DLD1 (cell line): Measurements from ENCODE around the gene ERN2.
"Not testable (repeated sequence)": the region's sequence is repeated elsewhere in the genome, so short reads cannot be mapped to it uniquely, and the experiment has no call there.

Experiments
- in situ Hi-C: cut with HindIII; loops from 2 replicates; pipeline ENCODE4 v1.10.0; 2017; ENCODE audit warnings: low sequenced_read_pairs

The ERN2 gene

GRCh38 chr16:23712976-23713375 lies at the start of gene ERN2:
ERN2 (minus strand) TSS chr16:23713222; CDS start chr16:23713187, 35 bp downstream.
- in situ Hi-C loops, result no loop called here

GRCh38 chr16:23757937-23758619 lies 45.1 kb upstream of the ERN2 start:
- in situ Hi-C loops, result no loop called here

- in situ Hi-C loops, result no loop called here
Measured at GRCh38 chr16:23757116-23757515, 44.1 kb upstream of the ERN2 start.

- in situ Hi-C loops, result no loop called here
Measured at GRCh38 chr16:23755484-23755809, 42.4 kb upstream of the ERN2 start.

- in situ Hi-C loops, result no loop called here
Measured at GRCh38 chr16:23754594-23755483, 41.8 kb upstream of the ERN2 start, which contains the start of gene CHP2. CHP2 (plus strand) TSS chr16:23755026; CDS start chr16:23755050, 24 bp downstream.

GRCh38 chr16:23753908-23754593 lies 41.0 kb upstream of the ERN2 start:
- in situ Hi-C loops, result no loop called here

- in situ Hi-C loops, result not testable (repeated sequence)
Measured at GRCh38 chr16:23751053-23751452, 38.0 kb upstream of the ERN2 start.

GRCh38 chr16:23748630-23749029 lies 35.6 kb upstream of the ERN2 start:
- in situ Hi-C loops, result no loop called here

- in situ Hi-C loops, result no loop called here
Measured at GRCh38 chr16:23745263-23745662, 32.2 kb upstream of the ERN2 start.

GRCh38 chr16:23742766-23743165 lies 29.7 kb upstream of the ERN2 start:
- in situ Hi-C loops, result no loop called here

GRCh38 chr16:23741675-23742303 lies 28.8 kb upstream of the ERN2 start:
- in situ Hi-C loops, result no loop called here

- in situ Hi-C loops, result no loop called here
Measured at GRCh38 chr16:23739516-23739915, 26.5 kb upstream of the ERN2 start.

GRCh38 chr16:23737423-23738028 lies 24.5 kb upstream of the ERN2 start:
- in situ Hi-C loops, result not testable (repeated sequence)

- in situ Hi-C loops, result no loop called here
Measured at GRCh38 chr16:23734176-23734893, 21.3 kb upstream of the ERN2 start.

- in situ Hi-C loops, result no loop called here
Measured at GRCh38 chr16:23729503-23730424, 16.7 kb upstream of the ERN2 start.

- in situ Hi-C loops, result no loop called here
Measured at GRCh38 chr16:23728112-23728477, 15.1 kb upstream of the ERN2 start.

- in situ Hi-C loops, result no loop called here
Measured at GRCh38 chr16:23726710-23727109, 13.7 kb upstream of the ERN2 start.

- in situ Hi-C loops, result no loop called here
Measured at GRCh38 chr16:23724785-23725131, 11.7 kb upstream of the ERN2 start.

- in situ Hi-C loops, result no loop called here
Measured at GRCh38 chr16:23724096-23724784, 11.2 kb upstream of the ERN2 start.
